ENCODE data around the gene MGRN1.

The MGRN1 gene

GRCh38 chr16:4699046-4699556 lies 74.5 kb downstream of the MGRN1 start:
- peaks cover 6 to 16% of the 10 kb centered on the region in 2 donors for H3K4me1 ChIP-seq (ENCODE audit: control insufficient read depth in 1 of 2, insufficient read depth in 2 of 2, low read length in 2 of 2)
- no peaks in the 10 kb centered on the region for H3K27me3 ChIP-seq (ENCODE audit: control insufficient read depth in 1 of 2, insufficient read depth in 2 of 2, low read length in 2 of 2)
- peaks cover 25 to 86% of the 10 kb centered on the region in 2 donors for H3K36me3 ChIP-seq (ENCODE audit: control insufficient read depth in 1 of 2, insufficient read depth in 2 of 2, low read length in 2 of 2)
- no peak overlapping the region for H3K4me3 ChIP-seq (ENCODE audit: low read depth in 1 of 2, low read length in 2 of 2)
- no peak overlapping the region for H3K9ac ChIP-seq (ENCODE audit: low read depth in 1 of 2, low read length in 2 of 2)
- no peaks in the 10 kb centered on the region for H3K9me3 ChIP-seq (ENCODE audit: control insufficient read depth in 1 of 2, low read length in 2 of 2)
- H3K27ac ChIP-seq (ENCODE audit: low read depth, low read length): no peak overlapping the region

- Histone ChIP-seq H3K27ac (ENCODE audit: low read depth, low read length) (no peak overlapping the region), H3K36me3 (ENCODE audit: control insufficient read depth in 1 of 2, insufficient read depth in 2 of 2, low read length in 2 of 2) (peaks cover 21 to 92% of the 10 kb centered on the region in 2 donors), H3K4me1 (ENCODE audit: control insufficient read depth in 1 of 2, insufficient read depth in 2 of 2, low read length in 2 of 2) (peaks cover 0 to 5% of the 10 kb centered on the region in 2 donors), H3K27me3 (ENCODE audit: control insufficient read depth in 1 of 2, insufficient read depth in 2 of 2, low read length in 2 of 2) (no peaks in the 10 kb centered on the region), H3K4me3 (ENCODE audit: low read depth in 1 of 2, low read length in 2 of 2) (no peak overlapping the region), H3K9ac (ENCODE audit: low read depth in 1 of 2, low read length in 2 of 2) (no peak overlapping the region), H3K9me3 (ENCODE audit: control insufficient read depth in 1 of 2, low read length in 2 of 2) (no peaks in the 10 kb centered on the region)
Observed at GRCh38 chr16:4700380-4700996, 75.9 kb downstream of the MGRN1 start.

- no peaks in the 10 kb centered on the region for H3K27me3 ChIP-seq (ENCODE audit: control insufficient read depth in 1 of 2, insufficient read depth in 2 of 2, low read length in 2 of 2)
- no peaks in the 10 kb centered on the region for H3K9me3 ChIP-seq (ENCODE audit: control insufficient read depth in 1 of 2, low read length in 2 of 2)
- H3K36me3 ChIP-seq (ENCODE audit: control insufficient read depth in 1 of 2, insufficient read depth in 2 of 2, low read length in 2 of 2): peaks cover 14 to 85% of the 10 kb centered on the region in 2 donors
- no peak overlapping the region for H3K4me3 ChIP-seq (ENCODE audit: low read depth in 1 of 2, low read length in 2 of 2)
- H3K4me1 ChIP-seq (ENCODE audit: control insufficient read depth in 1 of 2, insufficient read depth in 2 of 2, low read length in 2 of 2): no peaks in the 10 kb centered on the region
- no peak overlapping the region for H3K9ac ChIP-seq (ENCODE audit: low read depth in 1 of 2, low read length in 2 of 2)
- H3K27ac ChIP-seq (ENCODE audit: low read depth, low read length): no peak overlapping the region
Observed at GRCh38 chr16:4700997-4701743, 76.5 kb downstream of the MGRN1 start.

- Histone ChIP-seq H3K9ac (ENCODE audit: low read depth in 1 of 2, low read length in 2 of 2) (no peak overlapping the region), H3K9me3 (ENCODE audit: control insufficient read depth in 1 of 2, low read length in 2 of 2) (no peaks in the 10 kb centered on the region), H3K4me1 (ENCODE audit: control insufficient read depth in 1 of 2, insufficient read depth in 2 of 2, low read length in 2 of 2) (no peaks in the 10 kb centered on the region), H3K27ac (ENCODE audit: low read depth, low read length) (no peak overlapping the region), H3K27me3 (ENCODE audit: control insufficient read depth in 1 of 2, insufficient read depth in 2 of 2, low read length in 2 of 2) (no peaks in the 10 kb centered on the region), H3K36me3 (ENCODE audit: control insufficient read depth in 1 of 2, insufficient read depth in 2 of 2, low read length in 2 of 2) (peaks cover 14 to 83% of the 10 kb centered on the region in 2 donors), H3K4me3 (ENCODE audit: low read depth in 1 of 2, low read length in 2 of 2) (no peak overlapping the region)
Observed at GRCh38 chr16:4701791-4702465, 77.3 kb downstream of the MGRN1 start.

- Histone ChIP-seq H3K27ac (ENCODE audit: low read depth, low read length) (no peak overlapping the region), H3K9ac (ENCODE audit: low read depth in 1 of 2, low read length in 2 of 2) (no peak overlapping the region), H3K27me3 (ENCODE audit: control insufficient read depth in 1 of 2, insufficient read depth in 2 of 2, low read length in 2 of 2) (no peaks in the 10 kb centered on the region), H3K9me3 (ENCODE audit: control insufficient read depth in 1 of 2, low read length in 2 of 2) (no peaks in the 10 kb centered on the region), H3K4me1 (ENCODE audit: control insufficient read depth in 1 of 2, insufficient read depth in 2 of 2, low read length in 2 of 2) (no peaks in the 10 kb centered on the region), H3K36me3 (ENCODE audit: control insufficient read depth in 1 of 2, insufficient read depth in 2 of 2, low read length in 2 of 2) (peaks cover 14 to 83% of the 10 kb centered on the region in 2 donors), H3K4me3 (ENCODE audit: low read depth in 1 of 2, low read length in 2 of 2) (no peak overlapping the region)
Observed at GRCh38 chr16:4702466-4702808, 77.8 kb downstream of the MGRN1 start.

GRCh38 chr16:4703906-4704305 lies 79.3 kb downstream of the MGRN1 start:
- H3K4me1 ChIP-seq (ENCODE audit: control insufficient read depth in 1 of 2, insufficient read depth in 2 of 2, low read length in 2 of 2): no peaks in the 10 kb centered on the region
- no peak overlapping the region for H3K27ac ChIP-seq (ENCODE audit: low read depth, low read length)
- peaks cover 14 to 73% of the 10 kb centered on the region in 2 donors for H3K36me3 ChIP-seq (ENCODE audit: control insufficient read depth in 1 of 2, insufficient read depth in 2 of 2, low read length in 2 of 2)
- H3K9ac ChIP-seq (ENCODE audit: low read depth in 1 of 2, low read length in 2 of 2): no peak overlapping the region
- no peaks in the 10 kb centered on the region for H3K27me3 ChIP-seq (ENCODE audit: control insufficient read depth in 1 of 2, insufficient read depth in 2 of 2, low read length in 2 of 2)
- no peak overlapping the region for H3K4me3 ChIP-seq (ENCODE audit: low read depth in 1 of 2, low read length in 2 of 2)
- H3K9me3 ChIP-seq (ENCODE audit: control insufficient read depth in 1 of 2, low read length in 2 of 2): no peaks in the 10 kb centered on the region

GRCh38 chr16:4704491-4704890 lies 79.9 kb downstream of the MGRN1 start:
- Histone ChIP-seq H3K9ac (ENCODE audit: low read depth in 1 of 2, low read length in 2 of 2) (no peak overlapping the region), H3K27ac (ENCODE audit: low read depth, low read length) (no peak overlapping the region), H3K27me3 (ENCODE audit: control insufficient read depth in 1 of 2, insufficient read depth in 2 of 2, low read length in 2 of 2) (no peaks in the 10 kb centered on the region), H3K36me3 (ENCODE audit: control insufficient read depth in 1 of 2, insufficient read depth in 2 of 2, low read length in 2 of 2) (peaks cover 14 to 70% of the 10 kb centered on the region in 2 donors), H3K4me3 (ENCODE audit: low read depth in 1 of 2, low read length in 2 of 2) (no peak overlapping the region), H3K4me1 (ENCODE audit: control insufficient read depth in 1 of 2, insufficient read depth in 2 of 2, low read length in 2 of 2) (no peaks in the 10 kb centered on the region), H3K9me3 (ENCODE audit: control insufficient read depth in 1 of 2, low read length in 2 of 2) (no peaks in the 10 kb centered on the region)

GRCh38 chr16:4704913-4705312 lies 80.3 kb downstream of the MGRN1 start:
- Histone ChIP-seq H3K36me3 (ENCODE audit: control insufficient read depth in 1 of 2, insufficient read depth in 2 of 2, low read length in 2 of 2) (peaks cover 14 to 70% of the 10 kb centered on the region in 2 donors), H3K9ac (ENCODE audit: low read depth in 1 of 2, low read length in 2 of 2) (no peak overlapping the region), H3K27ac (ENCODE audit: low read depth, low read length) (no peak overlapping the region), H3K4me3 (ENCODE audit: low read depth in 1 of 2, low read length in 2 of 2) (no peak overlapping the region), H3K4me1 (ENCODE audit: control insufficient read depth in 1 of 2, insufficient read depth in 2 of 2, low read length in 2 of 2) (no peaks in the 10 kb centered on the region), H3K9me3 (ENCODE audit: control insufficient read depth in 1 of 2, low read length in 2 of 2) (no peaks in the 10 kb centered on the region), H3K27me3 (ENCODE audit: control insufficient read depth in 1 of 2, insufficient read depth in 2 of 2, low read length in 2 of 2) (no peaks in the 10 kb centered on the region)

- Histone ChIP-seq H3K27ac (ENCODE audit: low read depth, low read length) (no peak overlapping the region), H3K36me3 (ENCODE audit: control insufficient read depth in 1 of 2, insufficient read depth in 2 of 2, low read length in 2 of 2) (peaks cover 12 to 56% of the 10 kb centered on the region in 2 donors)
Observed at GRCh38 chr16:4706871-4707270, 82.2 kb downstream of the MGRN1 start.

GRCh38 chr16:4709481-4709880 lies 84.9 kb downstream of the MGRN1 start:
- Histone ChIP-seq H3K27ac (ENCODE audit: low read depth, low read length) (no peak overlapping the region), H3K9ac (ENCODE audit: low read depth in 1 of 2, low read length in 2 of 2) (no peak overlapping the region), H3K36me3 (ENCODE audit: control insufficient read depth in 1 of 2, insufficient read depth in 2 of 2, low read length in 2 of 2) (peaks cover 15 to 52% of the 10 kb centered on the region in 2 donors), H3K4me3 (ENCODE audit: low read depth in 1 of 2, low read length in 2 of 2) (no peak overlapping the region), H3K9me3 (ENCODE audit: control insufficient read depth in 1 of 2, low read length in 2 of 2) (no peaks in the 10 kb centered on the region), H3K27me3 (ENCODE audit: control insufficient read depth in 1 of 2, insufficient read depth in 2 of 2, low read length in 2 of 2) (no peaks in the 10 kb centered on the region), H3K4me1 (ENCODE audit: control insufficient read depth in 1 of 2, insufficient read depth in 2 of 2, low read length in 2 of 2) (no peaks in the 10 kb centered on the region)

More at GRCh38 chr16:4706871-4707270, 82.2 kb downstream of the MGRN1 start:
- no peaks in the 10 kb centered on the region for H3K27me3 ChIP-seq (ENCODE audit: control insufficient read depth in 1 of 2, insufficient read depth in 2 of 2, low read length in 2 of 2)
- H3K9ac ChIP-seq (ENCODE audit: low read depth in 1 of 2, low read length in 2 of 2): no peak overlapping the region
- no peaks in the 10 kb centered on the region for H3K4me1 ChIP-seq (ENCODE audit: control insufficient read depth in 1 of 2, insufficient read depth in 2 of 2, low read length in 2 of 2)
- no peaks in the 10 kb centered on the region for H3K9me3 ChIP-seq (ENCODE audit: control insufficient read depth in 1 of 2, low read length in 2 of 2)
- H3K4me3 ChIP-seq (ENCODE audit: low read depth in 1 of 2, low read length in 2 of 2): no peak overlapping the region
